Stomach smooth muscle (tissue), 2 donors: ENCODE measurements around the gene BOLA3.
"Not testable (repeated sequence)": the region's sequence is repeated elsewhere in the genome, so short reads cannot be mapped to it uniquely, and the experiment has no call there.

Source experiments
- H3K27ac ChIP-seq: one replicate; pipeline ENCODE4 v1.7.0; 2013; ENCODE audit warnings: mild to moderate bottlenecking, low read length, inconsistent platforms
- H3K27me3 ChIP-seq, 2 donors: one replicate each; pipeline ENCODE4 v1.7.0; 2013; ENCODE audit warnings: low read length in 2 of 2; ENCODE audit not compliant: insufficient read depth in 2 of 2, control insufficient read depth in 1 of 2
- H3K36me3 ChIP-seq, 2 donors: one replicate each; pipeline ENCODE4 v1.7.0; 2013; ENCODE audit warnings: low read length in 2 of 2; ENCODE audit not compliant: control insufficient read depth in 2 of 2, insufficient read depth in 2 of 2
- H3K4me1 ChIP-seq: one replicate; pipeline ENCODE4 v1.7.0; 2013; ENCODE audit warnings: low read length; ENCODE audit not compliant: control insufficient read depth, insufficient read depth
- H3K4me3 ChIP-seq, 2 donors: one replicate each; pipeline ENCODE4 v1.7.0; 2013; ENCODE audit warnings: low read length in 2 of 2
- H3K9ac ChIP-seq, 2 donors: one replicate each; pipeline ENCODE4 v1.7.0; 2013; ENCODE audit warnings: low read length in 2 of 2, mild to moderate bottlenecking in 1 of 2
- H3K9me3 ChIP-seq, 2 donors: one replicate each; pipeline ENCODE4 v1.7.0; 2013; ENCODE audit warnings: low read length in 2 of 2; ENCODE audit not compliant: control insufficient read depth in 2 of 2
- donor health status: healthy.
- donor health status: Pancreatic carcinoma.

Gene BOLA3

GRCh38 chr2:74093426-74093825 lies 54.3 kb downstream of the BOLA3 start:
- no peaks in the 10 kb centered on the region for H3K27me3 ChIP-seq
- H3K9me3 ChIP-seq, result no peaks in the 10 kb centered on the region
- no peak overlapping the region for H3K9ac ChIP-seq
- no peaks in the 10 kb centered on the region for H3K4me1 ChIP-seq
- peaks cover 0 to 30% of the 10 kb centered on the region in 2 donors for H3K36me3 ChIP-seq
- H3K27ac ChIP-seq, result no peak overlapping the region
- no peak overlapping the region for H3K4me3 ChIP-seq

DNA sequence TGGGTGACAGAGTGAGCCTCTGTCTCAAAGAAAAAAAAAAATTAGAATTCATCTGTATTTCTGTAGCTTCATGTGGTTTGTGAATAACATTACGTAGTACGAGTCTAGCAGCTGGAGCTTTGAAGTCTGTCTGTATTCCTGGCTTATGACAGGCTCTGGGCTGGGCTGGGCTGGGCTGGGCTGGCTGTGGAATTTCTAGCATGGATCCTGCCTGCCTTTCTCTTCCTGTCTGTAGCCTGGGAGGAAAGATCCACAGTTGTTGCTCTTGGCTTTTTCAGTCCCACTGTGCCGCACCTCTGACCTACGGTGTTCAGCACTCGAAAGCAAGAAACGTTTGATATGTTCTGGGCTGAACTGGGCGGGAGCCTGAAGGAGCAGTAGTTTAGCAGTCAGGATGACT lies 55.4 kb downstream of the BOLA3 start:
- Histone ChIP-seq H3K4me1 (no peaks in the 10 kb centered on the region), H3K27me3 (no peaks in the 10 kb centered on the region), H3K4me3 (no peak overlapping the region), H3K9me3 (no peaks in the 10 kb centered on the region), H3K9ac (no peak overlapping the region), H3K27ac (no peak overlapping the region), H3K36me3 (peaks cover 0 to 30% of the 10 kb centered on the region in 2 donors)

DNA sequence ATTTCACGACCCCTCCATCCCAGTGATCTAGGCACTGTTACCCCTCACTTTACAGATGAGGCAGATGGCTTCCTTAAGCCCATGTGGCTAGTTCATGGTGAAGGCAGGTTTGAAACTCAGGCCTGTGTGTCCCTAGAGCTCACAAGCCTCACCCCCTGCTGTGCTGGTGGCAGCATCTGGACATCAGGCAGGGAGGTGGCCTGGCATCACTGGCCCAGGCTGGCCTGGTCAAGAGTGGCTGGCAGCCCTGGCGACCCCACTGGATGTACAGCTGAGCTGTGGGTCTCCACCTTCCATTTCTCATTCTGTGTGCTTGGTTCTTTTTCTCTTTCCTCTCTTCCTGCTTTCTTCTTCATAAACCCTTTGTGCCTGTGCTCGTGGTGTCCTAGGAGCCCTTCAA lies 56.3 kb downstream of the BOLA3 start:
- Histone ChIP-seq H3K27me3 (no peaks in the 10 kb centered on the region), H3K9ac (no peak overlapping the region), H3K27ac (no peak overlapping the region), H3K9me3 (no peaks in the 10 kb centered on the region), H3K36me3 (peaks cover 0 to 30% of the 10 kb centered on the region in 2 donors), H3K4me3 (no peak overlapping the region), H3K4me1 (no peaks in the 10 kb centered on the region)

DNA sequence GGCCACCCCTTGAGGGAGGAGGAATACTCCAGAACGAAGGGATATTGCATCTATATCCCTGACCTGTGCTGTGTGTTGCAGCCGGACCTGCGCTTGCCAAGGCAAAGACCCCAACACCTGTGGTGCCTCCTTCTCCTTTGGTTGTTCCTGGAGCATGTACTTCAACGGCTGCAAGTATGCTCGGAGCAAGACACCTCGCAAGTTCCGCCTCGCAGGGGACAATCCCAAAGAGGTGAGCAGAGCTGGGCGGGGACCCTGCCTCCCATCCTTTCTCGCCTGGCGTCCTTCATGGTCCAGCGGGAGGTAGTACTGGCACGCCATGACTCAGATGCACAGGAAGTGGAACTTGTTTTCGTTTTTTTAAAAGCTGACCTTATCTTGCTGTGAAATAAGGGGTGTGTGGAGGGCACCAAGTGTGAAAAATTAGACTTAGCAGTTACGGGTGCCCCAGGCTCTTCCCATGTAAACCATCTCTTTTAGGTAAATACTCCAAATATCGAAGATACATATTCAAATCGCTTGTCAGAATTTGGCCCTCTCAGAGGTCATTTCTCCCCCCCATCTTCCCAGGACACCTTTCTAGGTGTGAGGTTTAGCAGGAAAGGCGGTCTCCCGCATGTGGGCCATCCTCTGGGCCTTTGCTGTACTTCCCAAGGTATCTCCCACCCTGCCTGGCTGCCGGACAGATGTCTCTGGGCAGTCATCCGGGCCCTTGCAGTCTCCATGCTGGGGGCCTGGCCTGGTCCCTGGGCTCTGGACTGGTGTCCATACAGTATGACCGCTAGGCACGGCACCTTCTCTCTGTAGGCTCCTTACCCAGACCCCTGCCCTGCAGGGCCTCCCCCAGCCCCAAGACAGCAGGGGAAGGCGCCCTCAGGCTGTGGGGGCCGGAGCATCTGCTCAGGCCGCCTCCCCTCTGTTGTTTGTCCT lies 57.6 kb downstream of the BOLA3 start:
- Histone ChIP-seq H3K4me3 (no peak overlapping the region), H3K9me3 (no peaks in the 10 kb centered on the region), H3K27ac (no peak overlapping the region)

DNA sequence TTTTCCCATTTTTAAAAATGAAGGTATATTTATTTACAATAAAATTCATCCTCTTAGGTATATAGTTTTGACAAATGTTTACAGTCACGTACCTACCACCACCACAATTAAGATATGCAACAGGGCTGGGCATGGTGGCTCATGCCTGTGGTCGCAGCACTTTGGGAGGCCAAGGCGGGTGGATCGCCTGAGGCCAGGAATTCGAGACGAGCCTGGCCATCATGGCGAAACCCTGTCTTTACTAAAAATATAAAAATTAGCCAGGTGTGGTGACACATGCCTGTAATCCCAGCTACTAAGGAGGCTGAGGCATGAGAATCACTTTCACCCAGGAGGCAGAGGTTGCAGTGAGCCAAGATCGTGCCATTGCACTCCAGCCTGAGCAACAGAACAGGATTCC lies 59.0 kb downstream of the BOLA3 start:
- H3K4me3 ChIP-seq, H3K27me3 ChIP-seq, H3K27ac ChIP-seq, H3K9ac ChIP-seq, H3K9me3 ChIP-seq, H3K4me1 ChIP-seq: not testable (repeated sequence)
- peaks cover 0 to 24% of the 10 kb centered on the region in 2 donors for H3K36me3 ChIP-seq

More for the DNA sequence above, 57.6 kb downstream of the BOLA3 start:
- no peaks in the 10 kb centered on the region for H3K4me1 ChIP-seq
- H3K36me3 ChIP-seq, result peaks cover 0 to 29% of the 10 kb centered on the region in 2 donors
- no peak overlapping the region for H3K9ac ChIP-seq
- no peaks in the 10 kb centered on the region for H3K27me3 ChIP-seq

- Histone ChIP-seq H3K9me3 (no peaks in the 10 kb centered on the region), H3K27ac (no peak overlapping the region), H3K9ac (no peak overlapping the region), H3K4me3 (no peak overlapping the region), H3K4me1 (no peaks in the 10 kb centered on the region), H3K36me3 (peaks cover 0 to 21% of the 10 kb centered on the region in 2 donors), H3K27me3 (no peaks in the 10 kb centered on the region)
These were observed 60.0 kb downstream of the BOLA3 start for GRCh38 chr2:74087696-74088095.

- peaks cover 2% of the 10 kb centered on the region for H3K4me1 ChIP-seq
- no peak overlapping the region for H3K9ac ChIP-seq
- peaks cover 0 to 15% of the 10 kb centered on the region in 2 donors for H3K36me3 ChIP-seq
- H3K27me3 ChIP-seq, result no peaks in the 10 kb centered on the region
- no peaks in the 10 kb centered on the region for H3K9me3 ChIP-seq
- H3K4me3 ChIP-seq, result no peak overlapping the region
- H3K27ac ChIP-seq, result no peak overlapping the region
These were observed 61.7 kb downstream of the BOLA3 start for GRCh38 chr2:74086021-74086420.
